Fibroblast of skin of scalp (primary cell): Measurements from ENCODE around the gene RSKR.
"Not testable (repeated sequence)": the region's sequence is repeated elsewhere in the genome, so short reads cannot be mapped to it uniquely, and the experiment has no call there.

Experiments used
- DNase-seq: peaks from one replicate; pipeline ENCODE4 v3.0.0-alpha.2; 2013

RSKR gene

DNA sequence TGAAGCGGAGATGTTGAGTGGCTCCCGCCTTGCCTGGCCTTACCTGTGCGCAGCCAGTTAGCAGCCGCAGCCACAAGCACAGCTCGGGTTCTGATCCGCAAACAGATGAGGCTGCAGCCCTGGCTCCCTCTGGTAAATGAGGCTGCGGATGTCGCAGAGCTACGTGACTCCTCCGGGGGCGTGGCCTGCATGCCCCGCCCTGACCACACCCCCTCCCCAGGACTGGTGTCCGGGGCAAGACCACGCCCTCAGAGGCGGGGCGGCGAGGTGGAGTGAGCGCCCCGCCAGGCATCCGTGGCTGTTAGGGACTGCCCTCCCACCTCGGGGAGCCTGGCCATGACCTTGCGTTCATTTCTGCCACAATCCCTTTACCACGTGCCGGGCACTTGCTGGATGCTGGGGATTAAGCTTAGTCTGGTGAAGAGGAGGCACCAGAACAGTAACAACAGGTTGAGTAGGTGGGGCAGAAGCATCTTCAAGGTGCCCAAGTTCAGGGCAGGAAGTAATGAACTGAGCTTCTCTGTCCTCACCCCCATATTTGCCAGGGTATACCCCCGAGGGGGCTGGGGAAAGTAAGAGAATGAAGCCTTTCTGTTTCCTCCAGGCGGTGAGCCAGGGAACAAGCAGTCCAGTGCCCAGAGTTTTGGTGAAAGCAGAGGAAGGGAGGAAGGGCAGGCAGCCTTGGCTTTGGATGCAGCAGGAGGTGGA, 37.1 kb downstream of the RSKR start, which contains the start of gene ALDOC:
Gene ALDOC, minus strand, starts transcription at position 138 of the 708 bp plus-strand sequence. CDS start 1,363 bp downstream, outside the sequence.
- DNase-seq = peak; percentile 93

DNA sequence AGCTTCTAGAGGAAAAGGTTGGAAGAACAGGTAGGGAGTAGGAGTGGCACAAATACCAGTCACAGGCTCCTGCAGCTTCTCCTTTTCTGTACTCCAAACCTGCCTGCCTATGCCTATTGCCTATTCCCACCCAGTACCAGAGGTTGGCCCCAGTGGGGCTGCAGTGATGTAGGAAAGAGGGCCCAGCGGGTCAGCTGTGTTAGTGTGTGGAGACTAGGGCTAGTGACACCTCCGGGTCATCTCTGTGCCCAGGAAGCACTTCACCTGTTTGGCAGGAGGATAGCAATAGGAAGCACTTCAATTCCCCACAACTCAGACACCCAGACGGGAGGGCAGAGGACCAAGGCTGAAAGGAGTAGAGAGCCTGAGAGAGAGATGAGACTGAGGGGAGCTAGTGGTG, 38.0 kb downstream of the RSKR start:
- not testable (repeated sequence) for DNase-seq

GRCh38 chr17:28575126-28575795, 38.7 kb downstream of the RSKR start:
- no peak for DNase-seq

GRCh38 chr17:28574526-28574925, 39.5 kb downstream of the RSKR start:
- no peak for DNase-seq

- no peak for DNase-seq
Measured at GRCh38 chr17:28573966-28574480, 40.0 kb downstream of the RSKR start.

- no peak for DNase-seq
Measured at GRCh38 chr17:28573521-28573920, 40.5 kb downstream of the RSKR start.

DNA sequence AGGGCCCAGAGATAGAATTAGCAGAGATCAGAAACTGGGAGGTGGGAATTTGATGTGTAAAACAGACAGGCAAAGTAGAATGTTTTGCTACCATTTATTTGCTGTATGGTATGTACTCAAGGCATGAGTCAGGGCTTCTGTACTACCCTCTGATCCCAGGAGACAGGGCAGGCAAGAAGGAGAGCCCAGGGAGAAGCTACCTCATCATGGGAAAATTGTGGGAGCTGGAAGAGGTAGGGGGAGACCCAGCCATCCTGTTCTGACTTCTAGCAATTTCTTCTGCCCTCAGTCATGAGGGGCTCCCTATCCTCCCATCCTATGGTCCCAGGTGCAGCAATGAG, 41.0 kb downstream of the RSKR start:
- peak; percentile 35 for DNase-seq

DNA sequence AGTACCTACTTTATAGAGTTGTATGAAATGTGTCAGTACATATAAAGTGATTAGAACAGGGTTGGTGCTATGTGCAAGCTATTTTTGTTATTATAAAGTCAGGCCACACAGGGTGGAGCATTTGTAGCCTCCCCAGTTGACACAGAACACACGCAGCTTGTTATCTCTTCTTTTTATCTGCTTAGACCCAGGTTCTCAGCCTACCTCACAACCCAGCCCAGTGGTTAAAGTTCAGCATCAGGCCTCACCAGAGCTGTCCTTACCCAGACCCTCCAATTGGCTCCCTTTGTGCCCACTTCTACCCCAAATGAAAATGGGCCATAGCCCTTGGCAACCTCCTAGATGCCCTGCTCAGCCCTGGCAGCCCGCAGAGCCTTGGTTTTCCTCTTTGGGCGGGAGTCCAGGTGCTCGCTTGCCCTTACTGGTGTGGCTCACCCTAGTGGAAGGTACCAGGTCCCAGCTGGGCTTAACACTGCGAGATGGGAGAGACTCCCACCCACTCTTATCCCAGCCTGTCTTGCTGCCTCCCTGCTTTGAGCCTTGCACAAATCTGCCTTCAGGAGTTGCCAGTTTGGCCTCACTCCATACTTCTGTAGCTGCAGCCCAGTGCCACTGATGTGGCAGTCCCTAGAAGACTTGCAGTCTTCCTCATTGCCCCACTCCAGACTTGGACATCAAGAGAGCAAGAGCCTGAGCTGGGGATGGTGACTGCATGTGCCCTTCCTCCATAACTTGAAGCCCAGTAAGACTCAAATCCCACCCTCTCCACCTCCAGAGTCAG, 41.5 kb downstream of the RSKR start:
- DNase-seq = no peak

DNA sequence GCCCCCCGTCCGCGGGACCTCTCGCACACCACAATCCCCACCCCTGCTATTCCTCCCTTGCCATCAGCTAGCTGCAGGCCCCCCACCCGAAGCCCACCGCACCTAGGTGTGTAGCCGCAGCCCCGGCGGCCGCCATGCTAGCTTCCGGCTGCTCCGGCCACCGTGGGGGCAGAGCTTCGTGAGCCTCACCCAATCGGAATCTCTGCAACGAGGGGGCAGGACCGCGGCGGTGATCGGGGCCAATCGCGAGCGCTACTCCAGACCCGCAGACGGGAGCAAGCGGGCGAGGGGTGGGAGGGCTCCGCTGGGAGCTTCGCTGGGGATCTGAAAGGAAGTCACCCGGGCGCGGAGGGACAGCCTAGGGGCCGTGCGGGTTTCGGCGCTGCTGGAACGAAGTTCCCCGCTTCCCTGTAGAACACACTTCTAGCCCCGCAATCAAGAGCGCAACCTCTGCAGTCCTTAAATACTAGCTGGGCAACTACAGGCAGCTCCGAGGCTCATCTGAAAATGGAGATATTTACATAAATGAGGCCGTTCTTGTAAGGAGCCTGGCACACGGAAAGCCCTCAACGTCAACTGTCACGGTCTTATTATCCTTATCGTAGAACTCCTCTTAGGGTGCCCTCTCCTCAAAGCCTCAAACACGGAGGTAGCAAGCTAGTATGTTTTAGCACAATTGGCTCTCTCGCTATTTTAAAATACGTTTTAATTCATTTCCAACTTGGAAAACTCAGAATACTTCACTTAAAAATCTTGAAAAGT, 42.4 kb downstream of the RSKR start, which contains the start of gene PIGS:
Gene PIGS, minus strand, starts transcription at position 164 of the 762 bp plus-strand sequence. Its CDS starts 28 bp downstream, at position 136.
- DNase-seq = peak; percentile 91

GRCh38 chr17:28570716-28571360, 43.1 kb downstream of the RSKR start:
- DNase-seq = no peak

DNA sequence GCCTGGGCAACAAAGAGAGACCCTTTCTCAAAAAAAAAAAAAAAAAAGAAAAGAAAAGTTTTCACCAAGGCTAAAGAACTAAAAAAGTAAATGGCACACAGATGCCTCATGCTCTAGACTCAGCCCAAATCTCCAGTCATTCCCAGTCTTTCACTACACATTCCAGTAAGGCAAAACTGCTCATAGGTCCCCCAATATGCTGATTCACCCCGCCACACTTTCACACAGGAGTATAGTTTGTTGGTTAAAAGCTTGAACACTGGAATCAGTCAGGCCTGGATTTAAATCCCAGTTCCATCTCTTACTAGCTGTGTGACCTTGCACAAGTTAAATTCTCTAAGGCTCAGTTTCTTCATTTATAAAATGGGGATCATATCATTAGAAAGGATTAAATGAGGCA, 44.5 kb downstream of the RSKR start:
- no peak for DNase-seq

GRCh38 chr17:28567604-28568003, 46.4 kb downstream of the RSKR start:
- no peak for DNase-seq

- DNase-seq = peak; percentile 82
Measured at GRCh38 chr17:28563475-28563874, 50.5 kb downstream of the RSKR start.
